GM12878 (cell line): ENCODE results near the gene PCSK6. TPM values are rescaled to one million over a fixed set of nuclear protein-coding genes. Genes with fewer than 3 reads are reported as not detected.

Source experiments
- BHLHE40 ChIP-seq, 2 experiments: fragments of 450-650 bp in 1 of 2; IDR thresholded peaks; 2 replicates each; pipeline ENCODE4 v1.6.1; 2011 to 2017; ENCODE audit warnings: low read depth in 2 of 2, borderline replicate concordance in 1 of 2, improper control_type of control experiment in 1 of 2, low read length in 1 of 2, mild to moderate bottlenecking in 1 of 2
- CREB1 ChIP-seq: IDR thresholded peaks from 2 replicates; pipeline ENCODE4 v1.6.1; 2012; ENCODE audit warnings: low read depth, mild to moderate bottlenecking, inconsistent platforms
- DPF2 ChIP-seq: fragments of 450-650 bp; IDR thresholded peaks from 2 replicates; pipeline ENCODE4 v1.6.1; 2017; ENCODE audit warnings: mild to moderate bottlenecking
- E4F1 ChIP-seq: fragments of 450-650 bp; IDR thresholded peaks from 2 replicates; pipeline ENCODE4 v1.6.1; 2018; ENCODE audit warnings: borderline replicate concordance, mild to moderate bottlenecking; ENCODE audit not compliant: partially characterized antibody
- ELK1 ChIP-seq: IDR thresholded peaks from 2 replicates; pipeline ENCODE4 v1.6.1; 2012; ENCODE audit warnings: low read depth, low read length, improper control_type of control experiment
- KAT2A ChIP-seq: conservative IDR thresholded peaks from 2 replicates; pipeline ENCODE4 v1.6.1; 2011; ENCODE audit warnings: low read depth, low read length; ENCODE audit not compliant: control insufficient read depth
- LARP7 ChIP-seq: fragments of 450-650 bp; IDR thresholded peaks from 2 replicates; pipeline ENCODE4 v1.6.1; 2017; ENCODE audit warnings: mild to moderate bottlenecking
- NFXL1 ChIP-seq: fragments of 450-650 bp; IDR thresholded peaks from 2 replicates; pipeline ENCODE4 v1.6.1; 2017; ENCODE audit warnings: antibody characterized with exemption, mild to moderate bottlenecking, borderline replicate concordance
- PAX5 ChIP-seq: IDR thresholded peaks from 2 replicates; pipeline ENCODE4 v1.6.1; 2011; ENCODE audit warnings: low read depth, low read length, borderline replicate concordance
- RB1 ChIP-seq: fragments of 450-650 bp; formaldehyde crosslinking; IDR thresholded peaks from 2 replicates; pipeline ENCODE4 v1.6.1; 2017; ENCODE audit warnings: mild to moderate bottlenecking, borderline replicate concordance
- RELA ChIP-seq: fragments of 450-650 bp; IDR thresholded peaks from 2 replicates; pipeline ENCODE4 v1.8.0; 2014; ENCODE audit warnings: borderline replicate concordance; ENCODE audit not compliant: partially characterized antibody
- SIX5 ChIP-seq: IDR thresholded peaks from 2 replicates; pipeline ENCODE4 v1.6.1; 2011; ENCODE audit warnings: mild to moderate bottlenecking, low read depth, low read length, moderate library complexity; ENCODE audit not compliant: severe bottlenecking
- SMARCA5 ChIP-seq: fragments of 450-650 bp; IDR thresholded peaks from 2 replicates; pipeline ENCODE4 v1.6.1; 2017; ENCODE audit warnings: mild to moderate bottlenecking
- SP1 ChIP-seq: IDR thresholded peaks from one replicate; pipeline ENCODE4 v1.6.1; 2011; ENCODE audit warnings: low read depth, low read length
- SREBF2 ChIP-seq: IDR thresholded peaks from 2 replicates; pipeline ENCODE4 v1.6.1; 2012; ENCODE audit warnings: mild to moderate bottlenecking, low read length
- TCF3 ChIP-seq: IDR thresholded peaks from 2 replicates; pipeline ENCODE4 v1.6.1; 2012; ENCODE audit warnings: low read depth, mild to moderate bottlenecking, low read length, borderline replicate concordance; ENCODE audit not compliant: insufficient read depth
- polyA plus RNA-seq, 11 experiments: library from polyadenylated mRNA; depleted of rRNA in 4 of 11; unstranded in 6 of 11; stranded (reverse) in 5 of 11; fragments of >200 nt; fragmentation: Nextera tagmentation in 4 of 11; fragmentation: Illumina TruSeq in 1 of 11; extraction: Ambion mirVana in 4 of 11; extraction: Trizol in 1 of 11; gene quantifications; 1 replicate in 1 of 11; 2 replicates in 10 of 11; pipeline versions ENCODE4 v1.2.1 to v1.2.3, GENCODE V29; 2011 to 2016; ENCODE audit warnings: inconsistent platforms in 2 of 11, missing spikeins in 2 of 11, low read depth in 1 of 11
- total RNA-seq, 4 experiments: library from RNA; depleted of rRNA in 3 of 4; stranded (reverse); fragments of >200 nt in 3 of 4; fragmentation: Illumina TruSeq in 1 of 4; extraction: Trizol in 1 of 4; gene quantifications; 2 replicates each; pipeline versions ENCODE4 v1.2.1 to v1.2.3, GENCODE V29; 2013 to 2021
- TF ChIP-seq, protein P1 (sequence below): fragments of 450-650 bp; IDR thresholded peaks from 2 replicates; pipeline ENCODE4 v1.6.1; 2016; ENCODE audit warnings: mild to moderate bottlenecking, moderate library complexity, borderline replicate concordance
- TF ChIP-seq, protein P2 (sequence below): IDR thresholded peaks from 2 replicates; pipeline ENCODE4 v1.6.1; 2011; ENCODE audit warnings: borderline replicate concordance, low read depth, mild to moderate bottlenecking, moderate library complexity, mixed read lengths, low read length; ENCODE audit not compliant: insufficient read depth; ENCODE audit errors: extremely low read length
- TF ChIP-seq, protein P3 (sequence below): fragments of 450-650 bp; IDR thresholded peaks from 2 replicates; pipeline ENCODE4 v1.6.1; 2016; ENCODE audit warnings: mild to moderate bottlenecking

The PCSK6 gene
- total and polyA plus RNA-seq, 10 of the 15 experiments (the other 5 are each of a cell fraction or from before 2014, with no cell fraction given): 0.19 to 0.67 (median 0.25) TPM; not detected in 4

GRCh38 chr15:101277038-101277822 lies 212.3 kb downstream of the PCSK6 start, which contains the start of gene SELENOS (continued):
- TF ChIP-seq SREBF2 (no peak), SMARCA5 (peak; percentile 75), TCF3 (0 out of 2 replicates have a peak, but pooled peaks have one; percentile 11), SP1 (peak; percentile 78), LARP7 (peak; percentile 98), PAX5 (peak; percentile 89), E4F1 (no peak), ELK1 (peak; percentile 73; the same call in 1 of the 2 replicates), RB1 (peak; percentile 38; the same call in 1 of the 2 replicates), NFXL1 (peak; percentile 45; the same call in 1 of the 2 replicates), DPF2 (peak; percentile 86), SIX5 (no peak), RELA (peak; percentile 53), BHLHE40 (IDR thresholded peaks at IDR 0.05; ENCODE audit: borderline replicate concordance in 1 of 2, low read depth in 2 of 2, low read length in 1 of 2) (peak; percentile 72 to 91; a peak in 3 of 4 replicates), CREB1 (peak; percentile 86), KAT2A (no peak)
- TF ChIP-seq, protein P1, sequence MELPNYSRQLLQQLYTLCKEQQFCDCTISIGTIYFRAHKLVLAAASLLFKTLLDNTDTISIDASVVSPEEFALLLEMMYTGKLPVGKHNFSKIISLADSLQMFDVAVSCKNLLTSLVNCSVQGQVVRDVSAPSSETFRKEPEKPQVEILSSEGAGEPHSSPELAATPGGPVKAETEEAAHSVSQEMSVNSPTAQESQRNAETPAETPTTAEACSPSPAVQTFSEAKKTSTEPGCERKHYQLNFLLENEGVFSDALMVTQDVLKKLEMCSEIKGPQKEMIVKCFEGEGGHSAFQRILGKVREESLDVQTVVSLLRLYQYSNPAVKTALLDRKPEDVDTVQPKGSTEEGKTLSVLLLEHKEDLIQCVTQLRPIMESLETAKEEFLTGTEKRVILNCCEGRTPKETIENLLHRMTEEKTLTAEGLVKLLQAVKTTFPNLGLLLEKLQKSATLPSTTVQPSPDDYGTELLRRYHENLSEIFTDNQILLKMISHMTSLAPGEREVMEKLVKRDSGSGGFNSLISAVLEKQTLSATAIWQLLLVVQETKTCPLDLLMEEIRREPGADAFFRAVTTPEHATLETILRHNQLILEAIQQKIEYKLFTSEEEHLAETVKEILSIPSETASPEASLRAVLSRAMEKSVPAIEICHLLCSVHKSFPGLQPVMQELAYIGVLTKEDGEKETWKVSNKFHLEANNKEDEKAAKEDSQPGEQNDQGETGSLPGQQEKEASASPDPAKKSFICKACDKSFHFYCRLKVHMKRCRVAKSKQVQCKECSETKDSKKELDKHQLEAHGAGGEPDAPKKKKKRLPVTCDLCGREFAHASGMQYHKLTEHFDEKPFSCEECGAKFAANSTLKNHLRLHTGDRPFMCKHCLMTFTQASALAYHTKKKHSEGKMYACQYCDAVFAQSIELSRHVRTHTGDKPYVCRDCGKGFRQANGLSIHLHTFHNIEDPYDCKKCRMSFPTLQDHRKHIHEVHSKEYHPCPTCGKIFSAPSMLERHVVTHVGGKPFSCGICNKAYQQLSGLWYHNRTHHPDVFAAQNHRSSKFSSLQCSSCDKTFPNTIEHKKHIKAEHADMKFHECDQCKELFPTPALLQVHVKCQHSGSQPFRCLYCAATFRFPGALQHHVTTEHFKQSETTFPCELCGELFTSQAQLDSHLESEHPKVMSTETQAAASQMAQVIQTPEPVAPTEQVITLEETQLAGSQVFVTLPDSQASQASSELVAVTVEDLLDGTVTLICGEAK: no peak
- TF ChIP-seq, protein P2, sequence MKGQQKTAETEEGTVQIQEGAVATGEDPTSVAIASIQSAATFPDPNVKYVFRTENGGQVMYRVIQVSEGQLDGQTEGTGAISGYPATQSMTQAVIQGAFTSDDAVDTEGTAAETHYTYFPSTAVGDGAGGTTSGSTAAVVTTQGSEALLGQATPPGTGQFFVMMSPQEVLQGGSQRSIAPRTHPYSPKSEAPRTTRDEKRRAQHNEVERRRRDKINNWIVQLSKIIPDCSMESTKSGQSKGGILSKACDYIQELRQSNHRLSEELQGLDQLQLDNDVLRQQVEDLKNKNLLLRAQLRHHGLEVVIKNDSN: peak; percentile 72
- TF ChIP-seq, protein P3, sequence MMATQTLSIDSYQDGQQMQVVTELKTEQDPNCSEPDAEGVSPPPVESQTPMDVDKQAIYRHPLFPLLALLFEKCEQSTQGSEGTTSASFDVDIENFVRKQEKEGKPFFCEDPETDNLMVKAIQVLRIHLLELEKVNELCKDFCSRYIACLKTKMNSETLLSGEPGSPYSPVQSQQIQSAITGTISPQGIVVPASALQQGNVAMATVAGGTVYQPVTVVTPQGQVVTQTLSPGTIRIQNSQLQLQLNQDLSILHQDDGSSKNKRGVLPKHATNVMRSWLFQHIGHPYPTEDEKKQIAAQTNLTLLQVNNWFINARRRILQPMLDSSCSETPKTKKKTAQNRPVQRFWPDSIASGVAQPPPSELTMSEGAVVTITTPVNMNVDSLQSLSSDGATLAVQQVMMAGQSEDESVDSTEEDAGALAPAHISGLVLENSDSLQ: no peak
